SU-DHL-6 (cell line): Measurements from ENCODE around the gene TM4SF20.

Experiments
- H2AFZ ChIP-seq: fragments of 200-600 bp; sonication (generic); 2 replicates; pipeline ENCODE4 v1.6.1; 2014; ENCODE audit warnings: low read depth, mild to moderate bottlenecking, moderate library complexity, mixed read lengths, antibody characterized with exemption, low read length; ENCODE audit not compliant: severe bottlenecking
- H3F3A ChIP-seq: fragments of 200-600 bp; shearing (Covaris generic); 2 replicates; pipeline ENCODE4 v1.6.0; 2016; ENCODE audit warnings: antibody characterized with exemption, mild to moderate bottlenecking; ENCODE audit not compliant: insufficient read depth
- H3K27ac ChIP-seq: fragments of 200-600 bp; sonication (generic); 2 replicates; pipeline ENCODE4 v1.5.1; 2016; ENCODE audit warnings: low read depth, mild to moderate bottlenecking, low read length, moderate library complexity, mixed read lengths
- H3K27me3 ChIP-seq: fragments of 200-600 bp; sonication (generic), shearing (Covaris generic); 2 replicates; pipeline ENCODE4 v1.6.0; 2014; ENCODE audit warnings: mild to moderate bottlenecking, low read length
- H3K36me3 ChIP-seq: fragments of 200-600 bp; sonication (generic); 2 replicates; pipeline ENCODE4 v1.6.1; 2014; ENCODE audit warnings: mild to moderate bottlenecking, low read length, mixed read lengths
- H3K4me2 ChIP-seq: fragments of 300-600, 200-600 bp; shearing (Covaris generic), sonication (generic); 2 replicates; pipeline ENCODE4 v1.6.0; 2014; ENCODE audit warnings: low read length, low read depth, mild to moderate bottlenecking; ENCODE audit not compliant: poor library complexity, severe bottlenecking
- H3K4me3 ChIP-seq: fragments of 200-600 bp; sonication (generic); 2 replicates; pipeline ENCODE4 v1.5.1; 2014; ENCODE audit warnings: antibody characterized with exemption, low read length, mild to moderate bottlenecking, mixed read lengths; ENCODE audit not compliant: insufficient read depth, poor library complexity, severe bottlenecking
- H3K79me2 ChIP-seq: fragments of 200-600 bp; sonication (generic); 2 replicates; pipeline ENCODE4 v1.6.1; 2014; ENCODE audit warnings: mild to moderate bottlenecking, low read length, moderate library complexity; ENCODE audit not compliant: insufficient read depth
- H3K9ac ChIP-seq: fragments of 200-600 bp; sonication (generic); 2 replicates; pipeline ENCODE4 v1.7.0; 2014; ENCODE audit warnings: mild to moderate bottlenecking, low read length
- H3K9me2 ChIP-seq: fragments of 200-600 bp; sonication (generic); replicated peaks from 2 replicates; pipeline ENCODE4 v1.6.1; 2014; ENCODE audit warnings: low read length; ENCODE audit not compliant: insufficient read depth
- H3K9me3 ChIP-seq: fragments of 200-600 bp; sonication (generic); 2 replicates; pipeline ENCODE4 v1.6.1; 2014; ENCODE audit warnings: low read length, mixed read lengths; ENCODE audit not compliant: insufficient read depth
- H4K20me1 ChIP-seq: fragments of 200-600 bp; sonication (generic); 2 replicates; pipeline ENCODE4 v1.6.1; 2014; ENCODE audit warnings: low read depth, mild to moderate bottlenecking, antibody characterized with exemption, low read length, moderate library complexity, mixed read lengths
- EZH2phosphoT487 ChIP-seq: fragments of 200-600 bp; sonication (generic), shearing (Covaris generic); conservative IDR thresholded peaks from 2 replicates; pipeline ENCODE4 v1.6.1; 2018; ENCODE audit warnings: mild to moderate bottlenecking, antibody characterized with exemption, low read length, moderate library complexity, mixed read lengths
- TF ChIP-seq, protein P1 (sequence below): fragments of 200-600 bp; sonication (generic); IDR thresholded peaks from one replicate; pipeline ENCODE4 v1.5.1; 2017; ENCODE audit warnings: antibody characterized with exemption, mild to moderate bottlenecking, low read length, moderate library complexity; ENCODE audit not compliant: insufficient read depth, poor library complexity, severe bottlenecking

TM4SF20 gene

GRCh38 chr2:227401550-227401949 is 22.4 kb upstream of the TM4SF20 start:
- no peaks in the 10 kb centered on the region for H3K79me2 ChIP-seq
- H3K4me2 ChIP-seq = no peak overlapping the region
- no peaks in the 10 kb centered on the region for H3K36me3 ChIP-seq
- no peak overlapping the region for H3K4me3 ChIP-seq
- no peak overlapping the region for H2AFZ ChIP-seq
- H3K27me3 ChIP-seq = no peaks in the 10 kb centered on the region
- no peak overlapping the region for H3K27ac ChIP-seq
- no peaks in the 10 kb centered on the region for H3K9me3 ChIP-seq
- no peak for TF ChIP-seq EZH2phosphoT487
- TF ChIP-seq, protein P1, sequence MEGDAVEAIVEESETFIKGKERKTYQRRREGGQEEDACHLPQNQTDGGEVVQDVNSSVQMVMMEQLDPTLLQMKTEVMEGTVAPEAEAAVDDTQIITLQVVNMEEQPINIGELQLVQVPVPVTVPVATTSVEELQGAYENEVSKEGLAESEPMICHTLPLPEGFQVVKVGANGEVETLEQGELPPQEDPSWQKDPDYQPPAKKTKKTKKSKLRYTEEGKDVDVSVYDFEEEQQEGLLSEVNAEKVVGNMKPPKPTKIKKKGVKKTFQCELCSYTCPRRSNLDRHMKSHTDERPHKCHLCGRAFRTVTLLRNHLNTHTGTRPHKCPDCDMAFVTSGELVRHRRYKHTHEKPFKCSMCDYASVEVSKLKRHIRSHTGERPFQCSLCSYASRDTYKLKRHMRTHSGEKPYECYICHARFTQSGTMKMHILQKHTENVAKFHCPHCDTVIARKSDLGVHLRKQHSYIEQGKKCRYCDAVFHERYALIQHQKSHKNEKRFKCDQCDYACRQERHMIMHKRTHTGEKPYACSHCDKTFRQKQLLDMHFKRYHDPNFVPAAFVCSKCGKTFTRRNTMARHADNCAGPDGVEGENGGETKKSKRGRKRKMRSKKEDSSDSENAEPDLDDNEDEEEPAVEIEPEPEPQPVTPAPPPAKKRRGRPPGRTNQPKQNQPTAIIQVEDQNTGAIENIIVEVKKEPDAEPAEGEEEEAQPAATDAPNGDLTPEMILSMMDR = no peak
- H3F3A ChIP-seq = no peaks in the 10 kb centered on the region
- H3K9me2 ChIP-seq = no peaks in the 10 kb centered on the region
- no peak overlapping the region for H3K9ac ChIP-seq
- no peaks in the 10 kb centered on the region for H4K20me1 ChIP-seq

DNA sequence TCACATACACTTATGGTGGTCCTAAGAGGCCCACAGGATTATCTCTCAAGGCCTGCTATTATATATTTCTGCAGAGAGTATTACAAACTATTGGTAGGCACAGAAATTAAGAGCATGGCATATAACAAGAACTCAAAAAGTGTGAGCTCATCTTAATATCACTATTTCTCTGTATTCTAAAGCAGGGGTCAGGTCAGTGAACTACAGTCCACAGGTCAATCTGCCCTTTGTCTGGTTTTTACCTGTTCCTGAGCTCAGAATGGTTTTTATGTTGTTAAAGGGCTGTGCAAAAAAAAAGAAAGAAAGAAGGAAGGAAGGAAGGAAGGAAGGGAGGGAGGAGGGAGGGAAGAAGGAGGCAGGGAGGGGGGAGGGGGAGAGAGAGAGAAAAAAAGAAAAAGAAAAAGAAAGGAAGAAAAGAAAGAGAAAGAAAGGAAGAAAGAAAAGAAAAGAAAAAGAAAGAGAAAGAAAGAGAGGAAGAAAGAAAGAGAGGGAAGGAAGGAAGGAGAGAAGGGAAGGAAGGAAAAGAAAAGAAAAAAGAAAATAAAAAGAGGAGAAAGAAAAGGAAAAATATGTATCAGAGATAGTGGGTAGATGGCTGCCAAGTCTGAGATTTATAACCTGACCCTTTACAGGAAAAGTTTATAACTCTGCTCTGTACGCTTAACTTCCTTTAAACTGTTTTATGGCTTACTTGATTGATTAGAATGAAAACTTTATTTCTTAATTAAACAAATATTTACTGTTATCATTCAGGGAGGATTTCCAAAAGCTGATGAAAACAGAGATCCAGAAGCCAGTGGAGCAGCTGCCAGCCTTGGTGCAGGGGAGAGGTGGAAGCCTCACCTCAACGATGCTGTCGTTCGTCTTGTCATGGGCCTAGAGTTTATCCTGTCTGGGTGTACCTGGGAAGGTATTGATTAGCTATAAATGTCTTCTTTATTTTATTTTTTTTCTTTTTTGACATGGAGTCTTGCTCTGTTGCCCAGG is 19.9 kb upstream of the TM4SF20 start:
- H3K27ac ChIP-seq = no peak overlapping the region
- H4K20me1 ChIP-seq = no peaks in the 10 kb centered on the region
- no peak overlapping the region for H3K9ac ChIP-seq
- TF ChIP-seq, protein P1 = no peak
- no peak for TF ChIP-seq EZH2phosphoT487
- H3K4me2 ChIP-seq = no peak overlapping the region
- no peak overlapping the region for H3K4me3 ChIP-seq
- no peaks in the 10 kb centered on the region for H3K9me3 ChIP-seq
- H2AFZ ChIP-seq = no peak overlapping the region
- no peaks in the 10 kb centered on the region for H3K36me3 ChIP-seq
- H3K27me3 ChIP-seq = no peaks in the 10 kb centered on the region
- no peaks in the 10 kb centered on the region for H3K79me2 ChIP-seq
- H3F3A ChIP-seq = no peaks in the 10 kb centered on the region
- no peaks in the 10 kb centered on the region for H3K9me2 ChIP-seq

- Histone ChIP-seq H3K4me2 (no peak overlapping the region), H3K4me3 (no peak overlapping the region)
- TF ChIP-seq, protein P1 = no peak
- TF ChIP-seq EZH2phosphoT487 = no peak
Observed at GRCh38 chr2:227397562-227397961, 18.5 kb upstream of the TM4SF20 start.

More at GRCh38 chr2:227397562-227397961, 18.5 kb upstream of the TM4SF20 start:
- Histone ChIP-seq H3K27ac (no peak overlapping the region), H3K36me3 (no peaks in the 10 kb centered on the region), H3K9ac (no peak overlapping the region), H3K27me3 (no peaks in the 10 kb centered on the region), H2AFZ (no peak overlapping the region), H3K79me2 (no peaks in the 10 kb centered on the region), H3F3A (no peaks in the 10 kb centered on the region), H3K9me2 (no peaks in the 10 kb centered on the region), H4K20me1 (no peaks in the 10 kb centered on the region), H3K9me3 (no peaks in the 10 kb centered on the region)
